HepG2 (cell line): ENCODE results near the gene RCBTB2. TPM values are rescaled to one million over a fixed set of nuclear protein-coding genes. Genes with fewer than 3 reads are reported as not detected.

Experiments
- ATAC-seq: fragments of 200-7000 bp; cut with Tn5 transposase; 3 replicates; pipeline ENCODE4 v1.9.1; 2020; ENCODE audit warnings: mild to moderate bottlenecking, moderate library complexity
- BruUV-seq: library from RNA; stranded (reverse); fragments of 400-500 nt; replicated peaks from 2 replicates; lab custom pipeline; 2021; lab: Mats Ljungman, UMichigan
- CTCF ChIA-PET: fragments of 300-600 bp; formaldehyde crosslinking; extraction: SDS; loops from one replicate; lab custom pipeline; 2021; ENCODE audit warnings: low total read pairs, inconsistent platforms, low intra/inter-chr PET ratio; lab: Yijun Ruan, JAX
- POLR2A ChIA-PET: fragments of 350-600 bp; sonication (Branson Sonifier 250); formaldehyde crosslinking; loops from one replicate; lab custom pipeline; 2020; ENCODE audit warnings: antibody characterized with exemption, inconsistent platforms; lab: Yijun Ruan, JAX
- DNase-seq: peaks from one replicate; pipeline ENCODE4 v3.0.0-alpha.2; 2015; ENCODE audit warnings: low spot score
- FAIRE-seq: peaks from 3 replicates; lab custom pipeline; 2011; peaks lifted over from hg19 to GRCh38; lab: Jason Lieb, UNC
- H2AFZ ChIP-seq: one replicate; pipeline ENCODE4 v1.6.1; 2011; ENCODE audit warnings: low read length, inconsistent platforms
- H3K27ac ChIP-seq: fragments of 300-600 bp; 3 replicates; pipeline ENCODE4 v1.8.0; 2011; ENCODE audit warnings: mixed run types, mild to moderate bottlenecking, mixed read lengths, low read length, inconsistent platforms; ENCODE audit not compliant: insufficient read depth; ENCODE audit errors: extremely low read length
- H3K27me3 ChIP-seq, 2 experiments: fragments of 200-600 bp in 1 of 2; 2 replicates in 1 of 2; 3 replicates in 1 of 2; pipeline versions ENCODE4 v1.6.0 to v1.8.0; 2011; ENCODE audit warnings: low read length in 2 of 2, mild to moderate bottlenecking in 2 of 2, moderate library complexity in 2 of 2, inconsistent platforms in 1 of 2; ENCODE audit not compliant: insufficient read depth in 2 of 2, control insufficient read depth in 1 of 2
- H3K36me3 ChIP-seq, 2 experiments: fragments of 200-600 bp in 1 of 2; replicated peaks in 1 of 2; 2 replicates in 1 of 2; 3 replicates in 1 of 2; pipeline versions ENCODE4 v1.5.1 to v1.8.0; 2011; ENCODE audit warnings: low read length in 2 of 2, inconsistent platforms in 1 of 2; ENCODE audit not compliant: insufficient read depth in 2 of 2, control insufficient read depth in 1 of 2
- H3K4me1 ChIP-seq: 2 replicates; pipeline ENCODE4 v1.5.1; 2012; ENCODE audit warnings: low read length, inconsistent platforms; ENCODE audit not compliant: insufficient read depth
- H3K4me2 ChIP-seq: 2 replicates; pipeline ENCODE4 v1.6.0; 2011; ENCODE audit warnings: low read depth, low read length, inconsistent platforms
- H3K4me3 ChIP-seq, 3 experiments: fragments of 200-600 bp in 1 of 3; sonication (generic), shearing (Covaris generic) in 1 of 3; replicated peaks in 1 of 3; 2 replicates each; pipeline ENCODE4 v1.5.1; 2011 to 2016; ENCODE audit warnings: low read length in 3 of 3, inconsistent platforms in 2 of 3, low read depth in 2 of 3, mild to moderate bottlenecking in 2 of 3, control low read depth in 1 of 3, mixed read lengths in 1 of 3; ENCODE audit not compliant: insufficient read depth in 1 of 3
- H3K79me2 ChIP-seq: one replicate; pipeline ENCODE4 v1.6.1; 2011; ENCODE audit warnings: low read length, inconsistent platforms; ENCODE audit not compliant: insufficient read depth
- H3K9ac ChIP-seq: 2 replicates; pipeline ENCODE4 v1.6.0; 2011; ENCODE audit warnings: mild to moderate bottlenecking, low read depth, low read length, inconsistent platforms; ENCODE audit not compliant: insufficient read depth
- H3K9me3 ChIP-seq: 2 replicates; pipeline ENCODE4 v1.5.1; 2012; ENCODE audit warnings: mild to moderate bottlenecking, low read length
- H4K20me1 ChIP-seq: 2 replicates; pipeline ENCODE4 v1.6.0; 2011; ENCODE audit warnings: inconsistent platforms, mild to moderate bottlenecking, low read length, moderate library complexity; ENCODE audit not compliant: insufficient read depth
- HNRNPLL ChIP-seq: fragments of 200-400 bp; formaldehyde crosslinking; IDR thresholded peaks from 2 replicates; pipeline ENCODE4 v1.6.1; 2017; ENCODE audit warnings: mild to moderate bottlenecking, low read depth, low read length; ENCODE audit not compliant: poor library complexity, severe bottlenecking
- SYNCRIP ChIP-seq: fragments of 200-400 bp; formaldehyde crosslinking; IDR thresholded peaks from 2 replicates; pipeline ENCODE4 v1.6.1; 2018; ENCODE audit warnings: mild to moderate bottlenecking, low read depth, low read length; ENCODE audit not compliant: insufficient read depth
- WGBS: methylation state at CpG from one replicate; pipeline ENCODE4 v1.1.6; 2017; ENCODE audit warnings: low lambda C conversion rate; 5-methylcytosine and 5-hydroxymethylcytosine counted together
- in situ Hi-C: cut with HindIII; loops from 2 replicates; pipeline ENCODE4 v1.10.0; 2017; ENCODE audit warnings: low pct_unique_long_range_greater_than_20kb; ENCODE audit not compliant: extremely low pct_ligation_motif_present
- intact Hi-C: fragments of 100-400 bp; cut with micrococcal nuclease; formaldehyde crosslinking; loops from one replicate; pipeline ENCODE4 v1.10.0; 2022; ENCODE audit not compliant: unreplicated experiment
- polyA plus RNA-seq, 8 experiments: library from polyadenylated mRNA; depleted of rRNA in 3 of 8; stranded (reverse) in 7 of 8; unstranded in 1 of 8; fragments of >200 nt; fragmentation: Illumina TruSeq in 4 of 8; extraction: Trizol in 4 of 8; gene quantifications; 2 replicates each; pipeline versions ENCODE4 v1.2.1 to v1.2.3, GENCODE V29; 2011 to 2016; ENCODE audit warnings: low read depth in 4 of 8, missing spikeins in 1 of 8, mixed read lengths in 1 of 8; ENCODE audit not compliant: insufficient read depth in 1 of 8
- total RNA-seq, 5 experiments: library from RNA; depleted of rRNA; stranded (reverse); fragments of >200 nt; fragmentation: Illumina TruSeq; extraction: Trizol; gene quantifications; 2 replicates each; pipeline ENCODE4 v1.2.3, GENCODE V29; 2016; ENCODE audit warnings: low read depth in 1 of 5
- TF ChIP-seq, protein P1 (sequence below): sonication (generic); formaldehyde crosslinking; IDR thresholded peaks from 2 replicates; pipeline ENCODE4 v1.4.0; 2020; ENCODE audit warnings: mild to moderate bottlenecking, missing genetic modification reagents
- TF ChIP-seq, protein P2 (sequence below): fragments of 450-650 bp; IDR thresholded peaks from 2 replicates; pipeline ENCODE4 v1.6.1; 2016
- TF ChIP-seq, protein P3 (sequence below): sonication (generic); formaldehyde crosslinking; IDR thresholded peaks from 2 replicates; pipeline ENCODE4 v1.5.1; 2020; ENCODE audit warnings: missing genetic modification reagents, mild to moderate bottlenecking, borderline replicate concordance

The RCBTB2 gene
- total and polyA plus RNA-seq, 2 of the 13 experiments (the other 11 are each of a cell fraction or from before 2014, with no cell fraction given) = 1.9 to 2.7 TPM

- no peaks in the 10 kb centered on the region for H3K79me2 ChIP-seq
- in situ Hi-C loops = no loop called here
- BruUV-seq = no TSS peak
- POLR2A ChIA-PET = no interaction called here
- WGBS = 39% methylated on average over 2 of the region's 2 CpGs
- DNase-seq = no peak
- FAIRE-seq = no peak
- H3K36me3 ChIP-seq = no peaks in the 10 kb centered on the region
- H4K20me1 ChIP-seq = no peaks in the 10 kb centered on the region
- no peak overlapping the region for H3K27ac ChIP-seq
- H3K27me3 ChIP-seq = no peaks in the 10 kb centered on the region; a peak in 1 of 5 replicates
- H2AFZ ChIP-seq = no peak overlapping the region
- no peak overlapping the region for H3K4me2 ChIP-seq
- TF ChIP-seq SYNCRIP = no peak
- TF ChIP-seq, all 625 proteins: peak for 0
- intact Hi-C loops = no loop called here
- no peaks in the 10 kb centered on the region for H3K9me3 ChIP-seq
- CTCF ChIA-PET = no interaction called here
- H3K4me3 ChIP-seq = no peak overlapping the region
- H3K4me1 ChIP-seq = peaks cover 14% of the 10 kb centered on the region
- no peak for ATAC-seq
- H3K9ac ChIP-seq = no peak overlapping the region
Observed at GRCh38 chr13:48527955-48528354, 4.9 kb downstream of the RCBTB2 start.

GRCh38 chr13:48526286-48526685, 6.6 kb downstream of the RCBTB2 start:
- intact Hi-C loops (no loop called here), in situ Hi-C loops (no loop called here)
- no TSS peak for BruUV-seq
- ChIA-PET CTCF (no interaction called here), POLR2A (no interaction called here)
- DNase-seq (no peak), ATAC-seq (no peak), FAIRE-seq (no peak)
- WGBS = 95% methylated on average over 10 of the region's 10 CpGs
- no peak overlapping the region for H3K9ac ChIP-seq
- no peaks in the 10 kb centered on the region for H4K20me1 ChIP-seq
- H3K79me2 ChIP-seq = no peaks in the 10 kb centered on the region
- H3K4me3 ChIP-seq = no peak overlapping the region
- no peaks in the 10 kb centered on the region for H3K36me3 ChIP-seq
- H3K9me3 ChIP-seq = no peaks in the 10 kb centered on the region
- H2AFZ ChIP-seq = no peak overlapping the region
- H3K4me1 ChIP-seq = peaks cover 9% of the 10 kb centered on the region
- no peaks in the 10 kb centered on the region for H3K27me3 ChIP-seq
- H3K4me2 ChIP-seq = no peak overlapping the region
- TF ChIP-seq, protein P1, sequence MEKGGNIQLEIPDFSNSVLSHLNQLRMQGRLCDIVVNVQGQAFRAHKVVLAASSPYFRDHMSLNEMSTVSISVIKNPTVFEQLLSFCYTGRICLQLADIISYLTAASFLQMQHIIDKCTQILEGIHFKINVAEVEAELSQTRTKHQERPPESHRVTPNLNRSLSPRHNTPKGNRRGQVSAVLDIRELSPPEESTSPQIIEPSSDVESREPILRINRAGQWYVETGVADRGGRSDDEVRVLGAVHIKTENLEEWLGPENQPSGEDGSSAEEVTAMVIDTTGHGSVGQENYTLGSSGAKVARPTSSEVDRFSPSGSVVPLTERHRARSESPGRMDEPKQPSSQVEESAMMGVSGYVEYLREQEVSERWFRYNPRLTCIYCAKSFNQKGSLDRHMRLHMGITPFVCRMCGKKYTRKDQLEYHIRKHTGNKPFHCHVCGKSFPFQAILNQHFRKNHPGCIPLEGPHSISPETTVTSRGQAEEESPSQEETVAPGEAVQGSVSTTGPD (CRISPR knock-in tag) = no peak
- TF ChIP-seq HNRNPLL = no peak
- TF ChIP-seq, protein P2, sequence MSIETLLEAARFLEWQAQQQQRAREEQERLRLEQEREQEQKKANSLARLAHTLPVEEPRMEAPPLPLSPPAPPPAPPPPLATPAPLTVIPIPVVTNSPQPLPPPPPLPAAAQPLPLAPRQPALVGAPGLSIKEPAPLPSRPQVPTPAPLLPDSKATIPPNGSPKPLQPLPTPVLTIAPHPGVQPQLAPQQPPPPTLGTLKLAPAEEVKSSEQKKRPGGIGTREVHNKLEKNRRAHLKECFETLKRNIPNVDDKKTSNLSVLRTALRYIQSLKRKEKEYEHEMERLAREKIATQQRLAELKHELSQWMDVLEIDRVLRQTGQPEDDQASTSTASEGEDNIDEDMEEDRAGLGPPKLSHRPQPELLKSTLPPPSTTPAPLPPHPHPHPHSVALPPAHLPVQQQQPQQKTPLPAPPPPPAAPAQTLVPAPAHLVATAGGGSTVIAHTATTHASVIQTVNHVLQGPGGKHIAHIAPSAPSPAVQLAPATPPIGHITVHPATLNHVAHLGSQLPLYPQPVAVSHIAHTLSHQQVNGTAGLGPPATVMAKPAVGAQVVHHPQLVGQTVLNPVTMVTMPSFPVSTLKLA = no peak
- TF ChIP-seq, protein P3, sequence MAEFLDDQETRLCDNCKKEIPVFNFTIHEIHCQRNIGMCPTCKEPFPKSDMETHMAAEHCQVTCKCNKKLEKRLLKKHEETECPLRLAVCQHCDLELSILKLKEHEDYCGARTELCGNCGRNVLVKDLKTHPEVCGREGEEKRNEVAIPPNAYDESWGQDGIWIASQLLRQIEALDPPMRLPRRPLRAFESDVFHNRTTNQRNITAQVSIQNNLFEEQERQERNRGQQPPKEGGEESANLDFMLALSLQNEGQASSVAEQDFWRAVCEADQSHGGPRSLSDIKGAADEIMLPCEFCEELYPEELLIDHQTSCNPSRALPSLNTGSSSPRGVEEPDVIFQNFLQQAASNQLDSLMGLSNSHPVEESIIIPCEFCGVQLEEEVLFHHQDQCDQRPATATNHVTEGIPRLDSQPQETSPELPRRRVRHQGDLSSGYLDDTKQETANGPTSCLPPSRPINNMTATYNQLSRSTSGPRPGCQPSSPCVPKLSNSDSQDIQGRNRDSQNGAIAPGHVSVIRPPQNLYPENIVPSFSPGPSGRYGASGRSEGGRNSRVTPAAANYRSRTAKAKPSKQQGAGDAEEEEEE (CRISPR knock-in tag) = no peak
- H3K27ac ChIP-seq = no peak overlapping the region
